ENCODE results near the gene PRM1.
"Not testable (repeated sequence)": the region's sequence is repeated elsewhere in the genome, so short reads cannot be mapped to it uniquely, and the experiment has no call there.

PRM1 gene

GRCh38 chr16:11303405-11304138, 22.4 kb upstream of the PRM1 start:
- DNase-seq (ENCODE audit: low spot score), result no peak
- no peak for TF ChIP-seq CTCF (conservative IDR thresholded peaks at IDR 0.05; ENCODE audit: low read depth)
- POLR2A ChIA-PET (ENCODE audit: low non-redundant PET), result interaction anchor here (0.5 kb wide), 1 partner anchor 16 kb away, joined by 8 read pairs; no protein-coding TSS in a partner anchor
- 0 out of 2 replicates have a peak overlapping the region, but pooled peaks have one; percentile 9 for H3K27ac ChIP-seq
- CTCF ChIA-PET, result no interaction called here

GRCh38 chr16:11302977-11303376, 21.8 kb upstream of the PRM1 start:
- TF ChIP-seq CTCF (conservative IDR thresholded peaks at IDR 0.05; ENCODE audit: low read depth), result no peak
- DNase-seq (ENCODE audit: low spot score), result no peak
- H3K27ac ChIP-seq, result 0 out of 2 replicates have a peak overlapping the region, but pooled peaks have one; percentile 9
- POLR2A ChIA-PET (ENCODE audit: low non-redundant PET), result no interaction called here
- CTCF ChIA-PET, result no interaction called here

- CTCF ChIA-PET, result interaction anchor here (0.5 kb wide), 1 partner anchor 48 kb away, joined by 3 read pairs; no protein-coding TSS in a partner anchor
- no peak for DNase-seq (ENCODE audit: low spot score)
- no peak for TF ChIP-seq CTCF (conservative IDR thresholded peaks at IDR 0.05; ENCODE audit: low read depth)
- POLR2A ChIA-PET (ENCODE audit: low non-redundant PET), result no interaction called here
- H3K27ac ChIP-seq, result no peak overlapping the region
Observed at GRCh38 chr16:11301645-11302501, 20.7 kb upstream of the PRM1 start.

GRCh38 chr16:11300560-11300892, 19.4 kb upstream of the PRM1 start:
- ChIA-PET CTCF (no interaction called here), POLR2A (ENCODE audit: low non-redundant PET) (no interaction called here)
- DNase-seq (ENCODE audit: low spot score), result no peak
- no peak overlapping the region for H3K27ac ChIP-seq
- no peak for TF ChIP-seq CTCF (conservative IDR thresholded peaks at IDR 0.05; ENCODE audit: low read depth)

GRCh38 chr16:11299865-11300559, 18.9 kb upstream of the PRM1 start:
- TF ChIP-seq CTCF (conservative IDR thresholded peaks at IDR 0.05; ENCODE audit: low read depth), result no peak
- POLR2A ChIA-PET (ENCODE audit: low non-redundant PET), result no interaction called here
- CTCF ChIA-PET, result interaction anchor here (0.5 kb wide), 1 partner anchor 13 kb away, joined by 3 read pairs; no protein-coding TSS in a partner anchor
- H3K27ac ChIP-seq, result no peak overlapping the region
- DNase-seq (ENCODE audit: low spot score), result no peak

GRCh38 chr16:11298950-11299547, 17.9 kb upstream of the PRM1 start:
- H3K27ac ChIP-seq; CTCF ChIA-PET; DNase-seq (ENCODE audit: low spot score); POLR2A ChIA-PET (ENCODE audit: low non-redundant PET): not testable (repeated sequence)

Measured in RWPE1 (cell line).